ENCODE data around the gene SENP8.
"Not testable (repeated sequence)": the region's sequence is repeated elsewhere in the genome, so short reads cannot be mapped to it uniquely, and the experiment has no call there.

The SENP8 gene

DNA sequence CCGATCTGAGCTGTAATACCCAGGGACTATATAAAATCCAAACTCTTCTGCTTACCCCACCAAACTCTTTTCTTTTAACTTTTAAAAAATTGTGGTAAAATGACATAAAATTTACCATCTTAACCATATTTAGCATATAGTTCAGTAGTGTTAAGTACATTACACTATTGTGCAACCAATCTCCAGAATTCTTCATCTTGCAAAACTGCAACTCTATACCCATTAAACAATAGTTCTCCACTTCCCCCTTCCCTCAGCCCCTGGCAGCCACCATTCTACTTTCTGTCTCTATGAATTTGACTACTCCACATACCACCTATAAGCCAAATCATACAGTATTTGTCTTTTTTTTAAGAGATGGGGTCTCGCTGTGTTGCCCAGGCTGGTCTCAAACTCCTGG lies 38.7 kb downstream of the SENP8 start:
- DNase-seq: no peak

DNA sequence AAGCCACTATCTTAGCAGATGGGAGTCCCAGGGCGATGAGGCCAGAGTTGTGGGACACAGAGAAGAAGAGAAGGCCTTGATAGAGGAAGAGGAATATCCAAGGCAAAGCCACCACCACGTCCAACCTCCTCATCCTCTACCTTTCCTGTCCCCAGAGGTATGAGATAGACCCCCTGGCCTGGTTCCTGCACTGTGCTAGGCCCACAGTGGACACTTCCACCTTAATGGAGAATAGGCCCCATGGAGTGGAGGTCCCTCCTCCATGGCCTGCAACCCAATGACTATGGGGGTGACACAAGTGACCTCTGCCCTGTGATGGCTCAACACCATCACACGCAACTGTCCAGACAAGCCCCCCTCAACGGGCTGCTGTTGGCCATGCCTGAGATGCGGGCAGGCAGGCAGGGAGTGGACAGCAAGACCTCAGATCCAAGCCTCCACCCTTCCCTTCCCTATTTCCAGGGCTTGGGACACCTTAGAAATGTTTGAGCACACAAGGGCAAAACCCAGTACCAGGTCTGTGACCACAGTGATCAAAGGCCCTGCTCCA lies 42.6 kb downstream of the SENP8 start:
- no peak for DNase-seq

DNA sequence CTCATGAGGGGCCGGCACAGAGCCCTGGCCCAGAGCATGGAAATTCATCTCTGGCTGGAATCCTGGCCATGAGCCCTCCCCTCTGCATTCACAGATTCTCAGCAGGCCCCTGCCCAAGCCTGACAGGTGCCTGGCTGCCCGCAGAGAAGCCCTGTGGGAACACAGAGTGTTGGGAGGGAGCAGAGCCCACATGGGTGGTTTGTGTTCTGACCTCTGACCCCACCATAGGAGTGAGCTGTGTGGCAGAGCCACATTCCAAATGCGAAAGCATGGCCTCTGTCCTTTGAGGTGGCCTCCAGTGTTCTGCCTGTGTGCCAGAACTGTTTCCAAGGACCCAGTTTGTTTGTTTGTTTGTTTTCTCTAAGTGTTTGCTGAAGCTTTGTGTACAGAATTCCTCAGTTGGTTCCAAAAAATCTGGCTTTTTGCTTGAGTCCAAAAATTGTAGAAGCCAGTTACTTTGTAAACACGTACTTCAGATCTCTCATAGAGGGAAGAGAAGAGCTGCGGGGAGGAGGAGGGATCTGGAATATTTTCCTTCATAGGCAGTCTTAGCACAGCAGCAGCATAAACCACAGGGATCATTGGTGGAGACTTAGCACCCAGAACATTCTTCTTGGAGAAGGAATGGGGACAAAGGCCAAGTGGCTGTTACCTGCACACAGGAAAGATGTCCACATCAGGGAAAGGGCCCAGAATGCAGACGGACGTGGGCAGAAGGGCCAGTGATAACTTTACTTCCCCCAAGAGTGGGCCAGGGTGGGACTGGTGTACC lies 43.3 kb downstream of the SENP8 start:
- no peak for DNase-seq

DNA sequence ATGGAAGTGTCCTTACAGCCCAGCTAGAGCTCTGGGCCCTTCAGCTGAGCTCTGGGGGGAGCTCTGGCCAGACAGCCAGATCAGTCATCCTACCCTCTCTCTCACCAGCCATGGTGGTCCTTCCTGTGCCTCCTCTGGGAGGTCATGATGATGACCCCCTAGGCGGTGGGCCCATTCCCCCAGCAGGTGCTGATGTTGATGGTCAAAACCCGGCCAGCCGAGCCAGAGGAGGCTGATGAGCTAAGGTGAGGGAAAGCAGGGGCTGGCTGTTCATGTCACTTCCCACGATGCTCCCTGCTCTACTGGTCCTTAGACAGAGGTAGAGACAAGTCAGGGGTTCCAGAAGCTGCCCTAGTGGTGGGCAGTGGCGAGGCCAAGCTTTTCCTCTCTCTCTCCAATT lies 44.4 kb downstream of the SENP8 start:
- DNase-seq: no peak

DNA sequence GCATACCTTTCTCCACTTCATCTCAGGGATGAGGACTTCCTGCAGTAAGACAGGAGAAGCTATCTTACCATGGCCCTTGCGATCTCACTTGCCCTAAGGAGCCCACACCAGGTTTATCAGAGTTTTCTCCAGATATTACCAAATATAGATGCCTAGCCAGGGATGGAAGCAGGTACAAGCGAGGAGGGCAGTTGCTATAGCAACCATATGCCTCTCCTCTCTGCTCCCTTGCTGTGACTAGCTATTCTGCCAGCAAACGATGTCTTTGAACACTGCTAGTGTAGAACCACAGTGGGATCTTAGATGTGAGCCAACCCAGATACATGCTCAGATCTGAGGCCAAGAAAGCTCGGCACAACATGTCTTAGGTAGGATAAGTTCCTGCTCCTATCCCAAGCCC lies 45.5 kb downstream of the SENP8 start:
- DNase-seq: no peak

DNA sequence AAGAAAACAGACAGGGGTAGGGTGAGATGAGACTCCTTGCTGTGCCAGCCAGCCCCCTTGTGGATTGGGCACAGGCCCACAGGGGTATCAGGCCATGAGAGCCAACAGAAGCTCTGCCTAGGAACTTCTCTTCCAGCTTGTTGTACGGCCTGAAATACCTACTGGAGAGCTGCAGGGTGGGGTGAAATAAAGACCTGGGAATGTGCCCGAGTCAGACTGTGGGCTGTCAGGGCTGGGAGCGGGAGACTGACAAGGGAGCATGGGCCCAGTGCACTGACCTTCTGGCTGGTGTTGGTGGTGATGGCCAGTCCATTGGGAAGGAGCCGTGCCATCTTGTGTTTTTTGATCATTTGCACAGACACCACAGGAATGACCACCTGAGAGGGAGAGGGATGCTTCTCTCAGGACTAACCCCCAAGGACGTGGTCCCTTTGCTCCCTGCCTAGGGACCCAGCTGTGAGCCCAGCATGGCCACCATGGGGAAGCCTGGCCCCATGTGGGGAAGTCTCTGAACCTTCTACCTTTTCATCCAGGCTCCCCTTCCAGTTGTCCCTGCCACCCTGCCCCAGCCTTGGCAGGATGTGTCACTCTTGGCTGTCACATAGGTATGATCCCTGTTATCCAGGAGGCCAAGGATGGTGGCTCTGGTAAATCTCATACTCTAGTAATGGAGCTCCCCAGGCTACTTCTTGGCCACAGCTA lies 48.7 kb downstream of the SENP8 start:
- no peak for DNase-seq

DNA sequence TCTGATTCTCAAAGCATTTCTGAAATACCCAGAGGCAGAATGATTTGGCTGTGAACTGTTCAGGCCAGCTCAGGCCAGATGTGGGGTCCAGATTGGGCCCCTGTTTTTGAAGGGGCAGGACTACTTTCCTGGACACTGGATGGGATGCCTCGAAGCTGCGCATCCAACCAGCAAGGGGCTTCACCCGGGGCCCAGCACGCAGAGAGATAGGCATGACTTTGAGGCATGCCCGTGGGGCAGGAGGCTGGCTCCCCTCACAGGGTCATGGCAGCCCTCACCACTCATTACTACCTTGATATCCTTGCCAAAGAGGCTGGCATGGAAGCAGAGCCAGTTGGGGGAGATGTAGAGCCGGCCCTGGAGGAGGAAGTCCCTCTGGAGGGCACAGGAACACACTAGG lies 49.2 kb downstream of the SENP8 start:
- no peak for DNase-seq

DNA sequence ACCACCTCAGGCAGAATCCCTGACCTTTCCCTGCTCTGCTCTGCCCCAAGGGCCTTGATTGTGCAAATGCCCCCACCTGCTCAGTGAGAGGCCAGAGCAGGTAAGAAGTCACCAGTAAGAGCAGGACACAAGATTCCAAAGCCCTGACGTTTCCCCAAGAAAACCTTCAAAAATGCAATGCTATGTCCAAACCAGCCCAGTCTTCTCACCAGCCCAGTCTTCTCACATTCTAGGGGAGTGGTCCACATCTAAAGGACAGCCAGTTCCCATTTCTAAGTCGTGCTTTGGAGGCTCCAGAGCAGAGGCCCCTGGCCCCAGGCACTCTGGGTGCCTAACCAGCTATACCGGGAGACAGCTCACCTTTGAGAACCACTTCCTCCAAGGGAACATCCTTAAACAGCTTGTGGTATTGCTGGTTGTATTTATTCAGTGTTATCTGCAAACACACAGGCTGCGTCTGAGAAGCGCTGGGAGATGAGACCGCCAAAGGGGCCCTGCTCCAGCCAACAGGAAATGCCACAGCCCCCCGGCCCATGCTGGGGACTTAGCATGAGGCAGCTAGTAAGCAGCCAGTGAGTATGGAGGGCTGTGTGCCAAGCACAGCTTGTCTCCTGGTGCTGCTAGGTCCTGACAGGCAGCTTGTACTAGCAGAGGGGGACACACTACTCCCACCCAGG lies 50.1 kb downstream of the SENP8 start:
- no peak for DNase-seq

DNA sequence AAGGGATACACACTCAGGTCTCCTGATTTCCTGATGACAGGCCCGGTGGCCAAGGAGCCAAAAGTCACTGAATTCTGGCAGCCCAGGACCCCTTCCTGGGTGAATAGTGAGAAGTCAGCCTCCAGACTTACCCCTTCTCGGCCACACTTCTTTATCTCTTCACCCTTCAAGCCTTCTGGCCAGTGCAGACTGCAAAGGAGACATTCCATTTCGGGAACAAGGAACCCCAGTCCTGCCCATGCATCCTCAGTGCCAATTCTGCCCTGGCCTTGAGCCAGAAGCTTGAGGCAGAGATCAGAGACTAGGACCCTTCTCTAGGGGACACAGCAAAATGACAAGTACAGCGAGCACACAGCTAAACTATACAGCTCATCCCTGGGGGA lies 50.6 kb downstream of the SENP8 start:
- DNase-seq: no peak

DNA sequence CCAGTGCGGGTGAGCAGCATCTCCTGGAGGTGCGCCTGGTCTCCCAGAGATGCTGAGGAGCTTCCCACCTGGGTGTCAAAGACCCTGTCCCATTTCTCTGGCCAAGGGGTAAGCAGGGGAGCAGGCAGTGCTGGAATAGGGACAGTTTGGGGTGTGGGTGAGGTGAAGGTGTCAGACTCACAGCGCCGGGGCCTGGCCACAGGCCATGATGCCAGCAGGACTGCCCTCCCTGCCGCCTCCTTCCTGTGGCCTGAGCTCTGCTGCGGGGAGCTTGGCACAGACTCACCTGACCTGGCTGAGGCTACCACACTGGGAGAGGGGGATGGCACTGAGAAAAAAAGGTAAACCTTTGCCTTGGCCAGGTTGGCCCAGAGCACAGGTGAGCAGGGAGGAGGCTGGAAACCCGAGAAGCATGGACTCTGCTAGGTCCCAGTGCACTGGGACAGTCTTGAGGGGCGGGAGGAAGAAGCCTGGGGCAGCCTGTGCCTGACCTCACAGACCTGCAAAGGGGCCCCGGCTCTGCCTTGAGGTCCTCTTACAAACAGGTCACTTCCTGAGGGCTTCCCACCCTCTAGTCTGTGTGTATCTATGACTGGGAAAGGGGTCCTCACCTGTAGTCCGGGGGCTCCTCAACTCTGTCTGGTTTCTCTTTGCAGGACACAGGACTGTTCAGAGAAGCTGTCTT lies 51.2 kb downstream of the SENP8 start:
- DNase-seq: no peak

DNA sequence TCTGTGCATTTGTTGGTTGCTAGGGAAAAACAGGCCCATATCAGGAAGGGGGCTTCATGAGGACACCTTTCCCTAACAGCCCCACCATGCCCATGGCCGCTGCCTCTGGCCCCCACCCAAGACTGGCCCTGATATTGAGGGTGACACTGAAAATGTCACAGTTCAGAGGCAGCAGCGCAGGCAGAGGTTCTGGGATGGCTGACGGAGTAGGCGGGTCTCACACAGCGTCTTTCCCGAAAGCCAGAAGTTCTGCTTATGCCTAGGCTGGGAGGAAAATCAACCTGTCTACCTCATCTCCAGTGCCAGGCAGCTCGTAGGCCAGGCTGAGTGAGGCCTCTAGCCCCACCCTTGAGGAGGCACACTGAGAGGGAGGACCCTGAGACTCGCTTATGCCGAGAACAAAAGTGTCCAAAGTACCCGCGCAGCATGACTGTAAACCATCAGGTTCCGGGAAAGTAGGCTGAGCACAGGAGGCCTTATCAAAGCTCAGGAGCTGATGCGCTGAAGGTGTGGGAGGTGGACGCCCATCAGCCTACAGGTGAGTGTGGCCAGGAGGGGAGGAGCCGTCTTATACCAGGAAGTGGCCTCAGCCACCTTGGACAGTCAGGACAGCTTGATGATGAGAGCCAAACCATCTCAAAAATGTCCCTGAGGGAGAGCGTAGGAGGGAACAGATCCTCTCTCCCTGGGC lies 51.9 kb downstream of the SENP8 start:
- DNase-seq: no peak

DNA sequence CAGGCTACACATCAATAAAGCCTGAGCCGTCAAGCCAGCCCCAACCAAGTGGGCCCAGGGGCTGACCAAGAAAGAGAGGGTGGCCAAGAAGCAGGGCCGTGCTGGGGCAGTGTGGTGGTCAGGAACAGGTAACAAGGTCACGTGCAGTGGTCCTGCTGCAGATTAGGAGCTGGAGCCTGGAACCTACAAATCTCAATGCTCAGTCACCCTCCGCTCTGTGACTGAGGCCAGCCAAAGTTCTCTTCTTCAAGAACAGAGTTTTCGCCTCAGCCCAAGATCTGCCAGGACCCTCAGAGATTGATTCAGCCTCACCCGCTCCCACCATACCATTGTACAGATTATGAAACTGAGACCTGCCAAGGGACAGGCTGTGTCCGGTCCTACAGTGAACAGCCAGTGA lies 52.5 kb downstream of the SENP8 start:
- no peak for DNase-seq

DNA sequence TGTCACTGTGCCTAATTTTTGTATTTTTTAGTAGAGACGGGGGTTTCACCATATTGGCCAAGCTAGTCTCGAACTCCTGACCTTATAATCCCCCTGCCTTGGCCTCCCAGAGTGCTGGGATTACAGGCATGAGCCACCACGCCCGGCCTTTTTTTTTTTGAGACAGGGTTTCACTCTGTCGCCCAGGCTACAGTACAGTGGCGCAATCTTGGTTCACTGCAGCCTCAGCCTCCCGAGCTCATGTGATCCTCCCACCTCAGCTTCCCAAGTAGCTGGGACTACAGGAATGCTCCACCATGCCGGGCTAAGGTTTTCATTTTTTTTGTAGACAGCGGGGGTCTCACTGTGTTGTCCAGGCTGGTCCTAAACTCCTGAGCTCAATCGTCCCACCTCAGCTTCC lies 53.8 kb downstream of the SENP8 start:
- DNase-seq: not testable (repeated sequence)

DNA sequence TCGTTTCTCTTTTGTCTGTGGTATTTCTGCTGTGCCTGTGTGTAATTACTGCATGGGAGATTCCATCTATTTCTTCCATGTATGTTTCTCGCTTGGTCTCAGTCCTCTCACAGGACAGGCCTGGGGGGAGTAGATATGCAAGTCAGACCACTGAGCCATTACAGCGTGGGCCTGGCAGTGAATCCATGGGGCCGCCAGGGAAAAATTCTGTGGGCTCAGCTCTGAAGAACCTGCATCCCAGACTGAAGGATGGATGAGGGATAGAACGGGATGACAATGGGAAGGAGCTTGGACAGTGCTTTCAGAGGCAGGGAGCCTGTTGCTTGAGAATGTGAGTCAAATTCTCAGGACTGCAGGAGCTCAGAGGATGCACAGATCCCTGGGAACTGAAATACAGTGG lies 54.6 kb downstream of the SENP8 start:
- no peak for DNase-seq

DNA sequence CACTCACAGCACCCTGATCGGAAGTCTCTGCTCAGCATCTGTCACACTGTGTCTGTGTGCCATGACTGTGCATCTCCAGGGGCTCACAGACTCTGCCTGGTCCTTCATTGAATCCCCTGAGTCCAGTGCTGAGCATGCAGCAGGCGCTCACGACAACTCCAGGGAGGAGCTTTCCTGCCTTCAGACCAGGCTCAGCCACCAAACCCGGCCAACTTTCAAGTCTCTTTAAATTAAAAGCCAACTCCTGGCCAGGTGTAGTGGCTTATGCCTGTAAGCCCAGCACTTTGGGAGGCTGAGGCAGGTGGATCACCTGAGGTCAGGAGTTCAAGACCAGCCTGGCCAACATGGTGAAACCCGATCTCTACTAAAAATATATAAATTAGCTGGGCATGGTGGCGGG lies 55.2 kb downstream of the SENP8 start:
- DNase-seq: no peak

DNA sequence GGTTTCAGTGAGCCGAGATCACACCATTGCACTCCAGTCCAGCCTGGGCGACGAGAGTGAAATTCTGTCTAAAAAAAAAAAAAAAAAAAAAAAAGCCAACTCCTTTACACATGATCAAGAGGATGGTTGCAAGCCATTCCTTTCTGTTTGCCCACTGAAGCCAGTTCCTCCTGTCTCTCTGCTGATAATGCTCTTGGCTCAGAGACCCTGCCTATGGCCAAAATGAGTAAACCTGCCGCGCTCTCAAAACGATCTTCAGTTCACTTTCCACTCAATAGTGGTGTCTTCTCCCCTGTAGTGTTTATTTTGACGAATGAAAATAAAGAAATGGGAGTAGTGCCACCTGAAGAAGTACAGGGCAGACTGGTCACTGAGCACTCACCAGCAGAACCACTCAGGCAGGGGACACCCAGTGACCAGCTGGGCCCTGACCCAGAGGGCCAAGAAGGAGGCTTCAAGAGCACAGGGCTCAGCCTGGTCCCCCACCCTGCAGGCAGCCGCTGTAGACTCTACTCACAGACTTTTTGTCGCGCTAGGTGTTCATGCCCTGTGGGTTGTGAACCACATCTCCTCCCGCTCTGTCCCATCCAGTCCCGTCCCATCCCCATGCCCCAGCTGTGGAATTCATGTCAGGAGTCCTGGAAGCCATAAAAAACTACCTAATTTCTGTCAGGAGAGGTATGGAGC lies 55.8 kb downstream of the SENP8 start:
- DNase-seq: no peak

DNA sequence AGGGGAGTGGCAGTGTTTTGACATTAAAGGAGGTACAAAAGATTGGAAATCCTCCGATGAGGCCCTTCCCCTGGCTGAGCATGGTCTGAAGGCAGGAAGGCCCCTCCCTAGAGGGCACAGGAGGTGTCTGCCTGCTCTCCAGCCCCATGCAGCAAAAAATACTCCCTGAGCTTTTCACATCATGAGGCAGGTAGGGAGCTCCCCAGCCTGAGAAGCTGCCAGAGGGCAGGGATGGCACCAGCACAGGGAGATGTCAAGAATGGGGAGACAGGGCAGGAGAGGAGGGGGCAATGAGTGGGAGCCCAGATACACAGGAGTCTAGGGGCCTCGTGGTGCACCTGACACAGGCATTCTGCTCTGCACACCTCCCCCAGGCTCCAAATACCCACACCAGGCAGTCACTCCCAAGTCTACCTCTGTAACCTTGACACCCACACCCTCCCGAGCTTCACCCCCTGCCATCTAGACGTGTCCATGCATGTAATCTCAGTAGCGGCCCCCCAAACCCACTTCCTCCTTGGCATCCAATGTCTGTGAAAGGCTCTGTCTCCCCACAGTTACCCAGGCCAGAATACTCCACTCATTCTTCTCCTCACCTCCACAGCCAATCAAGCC lies 56.5 kb downstream of the SENP8 start:
- DNase-seq: no peak

DNA sequence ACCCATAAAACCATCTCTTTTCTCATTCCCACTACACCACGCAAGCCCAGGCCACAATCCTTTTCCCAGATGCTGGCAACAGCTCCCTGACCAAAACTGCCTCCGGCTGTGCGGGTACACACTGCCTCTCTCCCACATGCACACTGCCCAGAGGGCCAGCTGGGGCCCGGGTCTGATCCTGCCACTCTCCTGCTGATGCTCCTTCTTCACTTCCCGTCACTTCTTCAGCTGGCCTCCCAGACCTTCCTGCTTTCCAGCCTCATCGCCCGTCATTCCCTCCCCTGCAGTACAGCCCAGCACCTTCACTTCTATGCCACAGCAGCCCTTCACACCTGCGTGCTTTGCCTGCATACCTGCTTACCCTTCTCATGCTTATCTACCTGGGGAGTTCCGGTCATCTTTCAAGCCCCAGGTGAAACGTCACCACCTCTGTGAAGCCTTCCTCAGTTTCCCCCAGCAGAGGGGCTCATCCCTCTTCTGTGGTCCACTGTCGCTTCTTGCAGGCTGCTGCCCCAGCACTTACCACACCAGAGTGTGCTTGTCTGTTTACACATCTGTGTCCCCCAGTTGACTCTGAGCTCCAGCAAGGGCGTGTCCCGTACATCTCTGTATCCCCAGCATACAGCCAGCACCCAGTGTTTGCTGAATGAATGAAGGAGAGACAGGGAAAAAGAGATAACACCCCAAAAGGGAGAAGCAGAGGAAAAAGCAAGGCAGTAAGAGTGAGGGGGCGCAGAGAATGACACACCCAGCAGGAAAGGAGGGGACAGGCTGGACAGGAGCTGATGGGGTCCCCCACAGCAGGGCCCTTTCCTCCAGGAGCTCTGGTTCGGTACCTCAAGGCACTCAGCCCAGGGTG lies 57.2 kb downstream of the SENP8 start:
- DNase-seq: no peak

DNA sequence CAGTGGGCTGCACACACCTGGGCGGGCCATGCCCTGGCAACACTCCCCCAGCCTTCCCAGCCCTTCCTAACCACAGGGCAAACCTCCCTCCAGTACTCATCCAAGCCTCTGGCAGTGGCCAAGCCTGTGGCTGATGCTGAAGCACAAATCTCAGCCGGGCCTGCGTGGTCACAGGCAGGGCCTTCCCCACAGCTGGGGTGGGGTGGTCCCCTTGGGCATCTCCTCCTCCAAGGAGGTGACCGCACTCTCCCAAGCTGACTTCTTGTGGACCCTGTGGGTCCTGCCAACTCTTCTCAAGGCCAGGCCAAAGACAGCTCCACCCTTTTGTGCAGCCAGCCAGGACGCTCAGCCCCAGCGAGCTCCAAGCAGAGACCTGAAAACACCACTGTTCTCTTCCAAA lies 58.0 kb downstream of the SENP8 start:
- no peak for DNase-seq

DNA sequence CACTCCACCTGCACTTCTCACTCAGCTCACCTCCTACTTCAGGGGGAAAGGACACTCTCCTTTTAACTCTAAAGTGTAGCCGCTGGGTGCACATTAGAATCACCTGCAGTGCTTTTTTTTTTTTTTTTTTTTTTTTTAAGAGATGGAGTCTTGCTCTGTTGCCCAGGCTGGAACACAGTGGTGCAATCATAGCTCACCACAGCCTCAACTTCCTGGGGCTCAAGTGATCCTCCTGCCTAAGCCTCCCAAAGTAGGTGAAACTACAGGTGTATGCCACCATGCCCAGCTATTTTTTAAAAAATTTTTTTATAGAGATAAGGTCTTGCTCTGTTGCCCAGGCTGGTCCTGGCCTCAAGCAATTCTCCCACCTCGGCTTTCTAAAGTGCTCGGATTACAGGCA lies 58.5 kb downstream of the SENP8 start:
- no peak for DNase-seq

Measured in CD4-positive, alpha-beta T cell treated with Interleukin-4 for 1 hour (primary cell).